ENCODE measurements around the gene CRISP1.
"Not testable (repeated sequence)": the region's sequence is repeated elsewhere in the genome, so short reads cannot be mapped to it uniquely, and the experiment has no call there.

CRISP1 gene

GRCh38 chr6:49839162-49839561 lies 27.2 kb downstream of the CRISP1 start:
- no peak for DNase-seq

DNA sequence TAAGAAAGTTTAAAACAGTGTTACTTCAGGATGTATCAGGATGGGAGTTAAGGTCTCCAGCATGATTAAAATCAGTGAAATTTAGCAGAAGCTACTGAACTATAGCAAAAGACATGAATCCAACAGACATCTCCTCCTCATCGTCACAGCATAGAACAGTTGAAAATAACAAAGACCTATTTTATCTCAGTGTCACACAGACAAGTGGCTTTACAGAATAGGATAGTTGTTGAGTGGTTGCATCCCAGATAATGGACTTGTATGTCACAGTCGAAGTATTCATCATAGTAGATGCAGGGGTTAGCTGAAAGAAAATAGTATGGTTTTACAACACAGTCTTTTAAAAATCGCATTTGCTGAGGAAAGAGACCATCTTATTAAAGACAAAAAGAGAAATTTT lies 31.2 kb downstream of the CRISP1 start:
- DNase-seq = no peak

DNA sequence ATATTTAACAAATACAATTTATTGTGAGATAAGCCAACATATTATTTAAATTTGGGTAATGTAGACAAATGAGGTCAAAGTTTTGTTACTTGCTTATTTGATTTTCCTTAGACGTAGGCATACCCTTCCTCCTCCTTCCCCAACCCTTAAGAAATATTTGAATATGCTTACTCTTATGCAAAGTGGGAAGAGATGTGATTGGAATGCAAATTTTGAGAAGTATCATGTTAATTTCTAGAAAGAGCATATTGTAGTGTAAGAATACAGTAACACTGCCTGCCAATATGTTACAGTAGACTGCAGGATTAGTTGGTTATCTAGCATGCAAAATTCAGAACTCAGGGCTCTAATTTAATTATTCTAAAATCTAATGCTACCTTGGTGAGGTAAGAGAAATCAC lies 32.9 kb downstream of the CRISP1 start:
- no peak for DNase-seq

DNA sequence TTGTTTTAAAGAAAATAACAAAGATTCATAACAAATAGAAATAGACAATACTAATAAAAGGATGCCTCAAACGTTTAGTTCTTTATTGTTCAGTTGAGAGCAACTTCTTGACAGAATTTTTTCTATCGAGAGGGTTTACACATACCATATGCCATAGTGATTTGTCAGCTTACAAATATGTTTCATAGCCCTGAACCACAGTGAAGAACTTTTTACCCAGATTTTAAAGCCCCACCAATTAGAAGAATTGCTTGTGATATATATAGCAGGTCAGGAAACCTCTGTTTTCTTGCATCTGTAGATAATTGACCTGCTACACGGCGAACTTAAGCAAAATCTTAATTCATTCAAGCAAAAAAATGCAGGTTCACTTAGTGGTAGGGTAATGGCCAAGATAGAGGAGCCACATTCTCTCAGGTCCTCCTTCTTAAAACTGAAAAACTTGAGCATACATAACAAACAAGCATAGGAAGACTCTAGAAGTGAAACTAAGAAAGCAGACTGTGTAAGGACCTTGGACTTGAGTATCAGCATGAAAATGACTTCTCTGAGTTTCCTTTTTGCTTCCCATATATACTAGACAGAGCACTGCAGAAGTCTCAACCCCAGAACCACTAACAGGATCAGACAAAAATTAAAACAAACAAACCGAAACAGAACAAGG lies 39.5 kb downstream of the CRISP1 start:
- no peak for DNase-seq

DNA sequence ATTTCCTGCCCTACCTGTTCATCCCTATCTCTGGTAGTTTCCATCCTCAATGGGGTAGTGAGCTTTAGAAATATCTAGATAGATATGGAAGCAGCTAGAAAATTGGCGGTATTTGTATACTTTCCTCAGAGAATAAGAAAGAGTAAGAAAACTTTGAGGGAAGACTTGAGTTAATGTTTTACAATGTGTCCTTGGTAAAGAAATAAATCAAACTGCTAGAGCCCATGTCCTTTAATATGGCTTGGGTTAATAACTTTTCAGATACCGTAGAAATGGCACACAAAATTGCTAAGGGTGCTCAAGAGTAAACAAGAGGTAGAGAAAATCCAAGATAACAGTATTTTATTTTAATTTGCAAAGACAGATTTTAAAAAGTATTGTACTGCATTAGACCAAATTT lies 51.2 kb downstream of the CRISP1 start:
- no peak for DNase-seq

- no peak for DNase-seq
Measured at GRCh38 chr6:49813248-49813647, 53.1 kb downstream of the CRISP1 start.

GRCh38 chr6:49806145-49806544 lies 60.2 kb downstream of the CRISP1 start:
- no peak for DNase-seq

- no peak for DNase-seq
Measured at GRCh38 chr6:49805246-49805645, 61.1 kb downstream of the CRISP1 start.

DNA sequence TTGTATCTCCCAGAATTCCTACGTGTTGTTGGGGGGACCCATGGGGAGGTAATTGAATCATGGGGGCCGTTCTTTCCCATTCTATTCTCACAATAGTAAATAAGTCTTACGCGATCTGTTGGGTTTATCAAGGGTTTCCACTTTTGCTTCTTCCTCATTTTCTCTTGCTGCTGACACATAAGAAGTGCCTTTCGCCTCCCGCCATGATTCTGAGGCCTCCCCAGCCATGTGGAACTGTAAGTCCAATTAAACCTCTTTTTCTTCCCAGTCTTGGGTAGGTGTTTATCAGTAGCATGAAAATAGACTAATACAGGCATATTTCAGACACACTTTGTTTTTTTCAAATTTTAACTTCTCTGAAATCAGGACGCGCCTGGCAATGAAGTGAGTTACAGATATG lies 64.8 kb downstream of the CRISP1 start:
- no peak for DNase-seq

- no peak for DNase-seq
Measured at GRCh38 chr6:49799090-49799489, 67.2 kb downstream of the CRISP1 start.

- not testable (repeated sequence) for DNase-seq
Measured at GRCh38 chr6:49796842-49797455, 69.4 kb downstream of the CRISP1 start.

- no peak for DNase-seq
Measured at GRCh38 chr6:49790341-49790740, 76.0 kb downstream of the CRISP1 start.

- DNase-seq = no peak
Measured at GRCh38 chr6:49787176-49787575, 79.2 kb downstream of the CRISP1 start, which contains the start of gene PGK2. Gene PGK2, minus strand, starts transcription at chr6:49787285. Its CDS starts 98 bp downstream, at chr6:49787187.

- DNase-seq = no peak
Measured at GRCh38 chr6:49784272-49784671, 82.1 kb downstream of the CRISP1 start.
